Effector CD8-positive, alpha-beta T cell (primary cell): ENCODE measurements around the gene OR52E4.

Source experiments
- DNase-seq: peaks from one replicate; lab custom pipeline; 2025; lab: John Stamatoyannopoulos, UW
- total RNA-seq, 4 experiments: gene quantifications; one replicate each; lab custom pipeline; 2026; lab: John Stamatoyannopoulos, UW

OR52E4 gene
- 0 reads per million in 4 experiments for total RNA-seq

- no peak for DNase-seq
Measured at GRCh38 chr11:5880329-5880728, at the start of gene OR52E4. Gene OR52E4 (plus strand): TSS chr11:5880629. CDS start chr11:5884293, 3,664 bp downstream.

GRCh38 chr11:5831196-5831829 is 49.1 kb upstream of the OR52E4 start:
- DNase-seq: no peak

DNA sequence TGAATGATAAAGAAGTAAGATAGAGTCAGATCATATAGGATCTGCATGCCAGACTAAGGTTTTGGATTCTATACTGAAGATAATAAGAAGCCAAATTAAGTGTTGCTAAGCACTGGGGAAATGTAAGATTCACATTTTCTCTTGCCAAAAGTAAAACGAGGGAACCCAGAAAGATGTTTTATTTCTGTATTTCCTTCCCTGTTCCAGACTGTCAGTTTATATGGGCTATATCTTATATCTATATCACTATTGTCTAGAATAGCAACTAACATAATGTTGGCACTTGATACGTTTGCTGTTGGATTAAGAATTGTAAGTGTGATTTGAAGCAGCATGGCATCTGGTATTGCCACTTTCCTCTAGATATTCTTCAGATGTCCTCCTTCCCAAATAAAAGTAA is 47.0 kb upstream of the OR52E4 start:
- no peak for DNase-seq

- DNase-seq: no peak
Measured at GRCh38 chr11:5837695-5838094, 42.7 kb upstream of the OR52E4 start.

- DNase-seq: no peak
Measured at GRCh38 chr11:5841797-5842196, 38.6 kb upstream of the OR52E4 start, which contains the start of gene OR52E6. Gene OR52E6 (minus strand): TSS chr11:5841897. CDS start chr11:5841897, 0 bp downstream.

DNA sequence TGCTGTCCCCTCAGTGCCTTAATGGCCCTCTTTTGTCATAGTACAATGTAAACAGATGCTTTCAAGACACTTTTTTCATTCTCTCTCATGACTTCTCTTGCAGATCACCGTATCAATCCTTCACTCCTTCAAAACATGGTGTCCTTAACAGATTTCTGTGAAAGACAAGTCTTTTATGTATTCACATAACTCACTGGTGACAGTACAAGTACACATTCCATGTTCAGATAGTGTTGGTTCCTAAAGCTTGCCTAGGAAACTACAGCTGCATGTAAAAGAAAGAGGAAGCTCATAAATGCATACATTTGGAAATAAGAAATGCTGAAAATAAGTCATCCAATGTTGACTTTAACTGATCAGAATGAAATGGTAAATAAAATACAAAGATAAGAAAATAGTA is 33.7 kb upstream of the OR52E4 start:
- no peak for DNase-seq

DNA sequence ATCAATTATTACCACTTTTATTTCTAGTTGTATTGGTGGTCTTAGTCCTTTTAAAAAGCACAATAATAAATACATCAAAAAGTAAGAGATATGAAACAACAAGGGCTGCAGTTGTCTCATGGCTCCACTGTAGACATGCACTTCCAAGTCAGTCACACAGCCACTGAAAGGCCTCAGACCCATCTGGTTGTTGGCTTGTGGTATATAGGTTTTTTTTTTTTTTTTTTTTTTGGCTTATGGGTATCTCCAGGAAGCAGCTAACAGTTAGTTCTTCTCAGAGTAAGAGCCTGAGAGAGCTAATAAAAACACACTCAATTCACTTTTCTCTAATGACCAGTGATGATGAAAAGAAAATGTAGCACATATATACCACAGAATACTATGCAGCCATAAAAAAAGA is 32.7 kb upstream of the OR52E4 start:
- DNase-seq: no peak

DNA sequence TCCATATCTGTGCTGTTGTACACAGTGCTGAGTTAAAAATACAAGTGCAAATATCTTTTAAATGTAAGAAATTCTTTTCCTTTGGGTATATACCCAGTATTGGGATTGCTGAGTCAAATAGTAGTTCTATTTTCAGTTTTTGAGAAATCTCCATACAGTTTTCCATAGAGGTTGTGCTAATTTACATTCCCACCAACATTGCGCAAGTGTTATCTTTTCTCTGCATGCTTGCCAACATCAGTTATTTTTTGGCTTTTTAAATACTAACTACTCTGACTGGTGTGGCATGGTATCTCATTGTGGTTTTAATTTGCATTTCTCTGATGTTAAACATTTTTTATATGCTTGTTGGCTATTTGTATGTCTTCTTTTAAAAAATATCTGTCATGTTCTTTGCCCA is 29.4 kb upstream of the OR52E4 start:
- no peak for DNase-seq

DNA sequence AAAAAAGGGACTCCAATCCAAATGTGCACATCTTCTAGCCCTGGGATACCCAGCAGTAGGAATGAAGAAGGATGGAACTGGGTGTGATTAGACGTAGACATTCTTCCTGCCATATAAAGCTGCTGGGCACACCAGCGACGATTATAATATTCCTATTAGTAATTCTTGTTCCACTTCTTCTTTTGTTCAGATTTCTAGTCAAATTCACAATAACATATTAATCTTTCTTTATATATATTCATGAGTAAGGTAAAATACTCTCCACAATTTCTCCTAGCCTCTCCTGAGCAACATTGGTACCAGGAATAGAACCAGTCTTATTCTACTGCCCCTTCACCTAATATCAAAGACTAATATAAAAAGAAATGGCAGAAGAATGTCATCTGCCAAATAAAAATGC is 22.8 kb upstream of the OR52E4 start, which contains the start of gene OR52E8:
Gene OR52E8, minus strand, starts transcription at position 101 of the 400 bp plus-strand sequence. Its CDS starts 0 bp downstream, at position 101.
- DNase-seq: no peak

DNA sequence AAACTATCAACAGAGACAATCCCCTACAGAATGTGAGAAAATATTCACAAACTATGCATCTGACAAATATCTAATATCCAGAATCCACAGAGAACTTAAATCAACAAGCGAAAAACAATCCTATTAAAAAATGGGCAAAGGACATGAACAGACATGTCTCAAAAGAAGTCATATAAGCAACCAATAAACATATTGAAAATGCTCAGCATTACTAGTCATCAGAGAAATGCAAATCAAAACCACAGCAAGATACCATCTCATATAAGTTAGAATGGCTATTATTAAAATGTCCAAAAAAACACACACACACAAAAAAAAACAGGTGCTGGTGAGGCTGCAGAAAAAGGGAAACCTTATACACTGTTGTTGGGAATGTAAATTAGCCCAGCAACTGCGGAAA is 14.6 kb upstream of the OR52E4 start:
- no peak for DNase-seq

DNA sequence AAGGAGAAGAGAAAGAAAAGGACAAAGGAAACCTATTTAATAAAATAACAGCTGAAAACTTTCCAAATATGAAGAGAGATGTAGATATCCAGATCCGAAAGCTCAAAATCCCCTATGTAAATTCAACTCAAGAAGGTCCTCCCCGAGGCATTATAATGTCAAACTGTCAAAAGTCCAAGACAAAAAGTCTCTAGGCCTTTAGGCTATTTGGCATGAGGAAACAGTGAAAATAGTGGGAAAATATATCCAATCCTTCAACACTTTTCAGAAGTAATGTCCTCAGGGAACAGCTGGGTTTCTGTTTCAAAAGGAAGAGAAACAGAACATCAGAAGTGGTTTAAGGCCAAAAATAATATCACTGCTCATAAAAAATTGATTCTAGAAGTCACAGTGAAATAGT is 1.9 kb upstream of the OR52E4 start:
- DNase-seq: no peak

DNA sequence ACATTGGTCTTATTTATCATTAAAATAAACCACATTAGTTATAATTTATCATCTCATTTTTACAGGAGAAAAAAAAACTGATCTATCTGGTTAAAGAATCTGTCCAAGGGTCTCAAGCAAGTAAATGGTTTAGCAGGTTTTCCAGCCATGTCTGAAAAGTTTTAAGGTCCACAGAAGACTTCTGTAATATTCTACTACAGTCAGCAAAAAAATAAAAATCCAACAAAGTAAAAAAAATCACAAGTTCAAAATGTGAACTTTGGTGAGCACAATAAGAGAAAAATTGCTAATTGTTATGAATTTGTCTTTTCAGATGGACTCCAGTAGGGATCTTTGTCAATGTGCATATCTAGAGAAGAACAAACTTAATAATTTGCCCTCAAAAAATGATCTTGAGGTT is 1.3 kb downstream of the OR52E4 start:
- DNase-seq: no peak

DNA sequence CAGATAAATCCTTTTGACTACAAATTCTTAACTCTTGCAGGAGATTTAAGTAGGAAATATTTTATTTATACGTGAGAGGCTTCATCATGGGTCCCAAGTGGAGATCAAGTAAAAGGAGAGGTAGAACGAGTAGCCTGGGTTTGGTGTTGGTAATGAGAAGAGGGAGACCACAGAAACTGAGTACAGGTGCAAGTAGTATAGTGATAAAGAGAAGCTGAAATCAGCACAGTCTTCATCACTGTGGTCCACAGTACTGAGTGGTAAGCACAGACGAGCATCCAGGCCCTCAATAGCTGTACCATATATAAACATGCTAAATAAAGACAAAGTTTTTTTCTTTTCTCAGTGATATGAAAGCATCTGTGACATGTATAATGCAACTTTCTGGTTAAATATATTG is 6.7 kb downstream of the OR52E4 start:
- DNase-seq: no peak

DNA sequence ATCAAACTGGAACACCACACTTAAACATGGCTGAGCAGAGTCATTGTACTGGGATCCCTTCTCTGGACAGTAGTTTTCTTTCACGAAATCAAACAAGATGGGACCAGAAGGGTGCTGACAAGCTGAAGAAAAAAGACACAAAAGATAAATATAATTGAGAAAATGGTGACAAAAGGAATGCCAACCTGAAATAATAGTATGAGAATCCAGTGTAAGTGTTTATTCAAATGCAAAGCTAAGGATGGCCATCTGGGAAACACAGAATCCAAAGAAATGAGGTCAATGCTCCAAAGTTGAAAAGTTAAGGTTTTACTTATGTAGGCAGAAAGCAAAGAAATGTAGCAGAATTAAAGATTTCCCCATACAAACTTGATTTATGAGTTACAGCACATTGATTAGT is 7.2 kb downstream of the OR52E4 start:
- no peak for DNase-seq

DNA sequence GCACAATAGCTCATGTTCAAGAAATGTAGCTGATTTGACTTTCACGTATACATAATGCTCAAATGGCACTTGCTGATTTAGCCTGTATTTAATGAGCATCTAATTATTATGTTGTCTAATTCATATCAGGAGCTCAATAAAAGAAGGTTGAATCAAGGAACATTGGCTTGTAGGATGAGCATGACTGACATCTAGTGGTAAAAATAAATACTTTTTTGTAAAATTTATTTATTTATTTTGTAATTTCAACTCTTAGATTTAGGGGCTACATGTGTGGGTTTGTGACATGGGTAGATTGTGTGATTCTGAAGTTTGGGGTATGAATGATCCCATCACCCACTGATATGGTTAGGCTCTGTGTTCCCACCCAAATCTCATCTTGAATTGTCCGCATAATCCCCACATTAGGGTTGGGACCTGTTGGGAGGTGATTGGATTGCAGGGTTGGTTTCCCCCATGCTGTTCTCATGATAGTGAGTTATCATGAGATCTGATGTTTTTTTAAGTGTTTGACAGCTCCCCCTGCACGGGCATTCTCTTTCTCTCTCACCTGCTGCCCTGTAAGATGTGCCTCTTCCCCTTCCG is 10.9 kb downstream of the OR52E4 start:
- no peak for DNase-seq

GRCh38 chr11:5892908-5893307 is 12.5 kb downstream of the OR52E4 start, which contains the start of gene OR52E5:
Gene OR52E5 (plus strand): TSS chr11:5893208. CDS start chr11:5900777, 7,569 bp downstream.
- DNase-seq: no peak

GRCh38 chr11:5899534-5899933 is 19.1 kb downstream of the OR52E4 start:
- DNase-seq: no peak

DNA sequence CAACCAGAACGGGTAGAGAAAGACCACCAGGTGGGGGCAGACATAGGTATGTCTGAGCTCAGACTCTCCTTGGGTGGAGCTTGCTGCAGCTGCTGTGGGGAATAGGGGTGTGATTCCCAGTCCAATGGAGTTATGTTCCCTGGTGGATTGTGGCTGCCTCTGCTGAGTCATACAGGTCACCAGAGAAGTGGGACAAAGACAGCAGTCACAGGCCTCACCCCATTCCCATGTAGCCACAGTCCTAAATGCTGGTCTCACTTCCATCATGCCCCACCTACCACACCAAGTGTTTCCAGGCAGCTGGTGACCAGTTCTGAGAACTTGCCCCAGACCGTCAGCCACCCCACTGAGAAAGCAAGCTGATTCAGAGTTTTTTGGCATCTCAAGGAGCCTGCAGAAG is 30.1 kb downstream of the OR52E4 start:
- no peak for DNase-seq

DNA sequence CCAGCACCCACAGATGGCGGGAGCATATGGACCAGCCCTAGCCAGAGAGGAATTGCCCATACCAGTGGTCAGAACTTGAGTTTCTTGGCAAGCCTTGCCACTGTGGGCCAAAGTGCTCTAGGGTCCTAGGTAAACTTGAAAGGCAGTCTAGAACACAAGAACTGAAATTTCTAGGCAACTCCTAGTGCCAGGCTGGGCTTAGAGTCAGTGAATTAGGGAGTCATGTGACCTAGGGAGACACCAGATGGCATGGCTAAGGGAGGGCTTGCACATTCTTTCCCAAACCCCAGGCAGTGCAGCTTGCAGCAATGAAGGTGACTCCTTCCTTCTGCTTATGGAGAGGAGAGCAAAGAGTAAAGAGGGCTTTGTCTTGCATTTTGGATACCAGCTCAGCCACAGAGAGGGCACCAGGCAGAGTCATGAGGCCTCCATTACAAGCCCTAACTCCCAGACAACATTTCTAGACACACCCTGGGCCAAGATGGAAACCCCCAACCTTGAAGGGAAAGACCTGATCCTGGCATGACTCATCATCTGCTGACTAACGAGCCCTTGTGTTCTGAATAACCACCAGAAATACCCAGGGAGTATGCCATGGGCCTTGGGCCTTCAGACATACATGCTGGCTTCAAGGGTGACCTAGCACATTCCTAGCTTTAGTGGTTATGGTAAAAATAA is 42.5 kb downstream of the OR52E4 start:
- no peak for DNase-seq

GRCh38 chr11:5923427-5923776 is 43.0 kb downstream of the OR52E4 start:
- no peak for DNase-seq

DNA sequence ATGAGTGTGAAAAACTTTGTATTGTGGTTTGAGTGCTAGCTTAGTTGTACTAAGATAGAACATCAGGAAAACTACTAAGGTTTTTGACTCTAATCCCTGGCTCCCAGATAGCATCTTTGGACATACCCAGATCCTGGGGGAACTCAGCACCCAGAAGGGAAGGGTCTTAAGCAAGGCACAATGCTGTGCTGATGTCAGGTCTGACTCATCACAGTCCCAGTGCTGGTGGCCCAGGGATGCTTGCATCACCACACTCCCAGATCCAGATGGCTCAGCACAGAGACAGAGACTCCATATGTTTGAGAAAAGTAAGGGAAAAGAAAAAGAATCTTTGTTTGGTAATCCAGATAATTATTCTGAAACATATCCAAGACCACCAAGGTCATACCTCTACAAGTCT is 43.4 kb downstream of the OR52E4 start:
- DNase-seq: no peak

- DNase-seq: no peak
Measured at GRCh38 chr11:5928271-5928670, 47.8 kb downstream of the OR52E4 start.

DNA sequence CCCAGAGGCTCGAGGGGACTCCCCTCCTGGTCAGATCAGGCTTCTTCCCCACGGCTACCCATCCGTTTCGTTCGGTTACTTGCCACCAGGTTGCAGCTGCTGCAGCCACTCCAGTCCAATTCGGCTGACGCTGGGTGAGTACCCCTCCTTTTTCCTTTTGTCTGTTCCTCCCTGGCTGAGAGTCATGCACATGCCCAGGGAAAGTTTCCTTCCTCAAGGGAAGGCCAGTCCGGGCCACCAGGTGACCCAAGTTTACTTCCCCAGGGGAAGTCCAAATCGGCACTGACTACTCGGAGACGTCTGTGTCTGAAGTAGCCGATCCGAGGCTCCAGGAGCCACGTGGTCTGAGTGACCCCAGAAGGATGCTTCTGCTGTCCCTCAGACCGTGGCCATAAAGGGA is 48.4 kb downstream of the OR52E4 start:
- DNase-seq: no peak
